SK-N-SH treated with all-trans-retinoic acid at 6 μM for 48 hours (cell line): ENCODE results near the gene ERI3.

ENCODE experiments used
- ATAC-seq: fragments of 200-7000 bp; cut with Tn5 transposase; 3 replicates; pipeline ENCODE4 v1.9.1; 2020; ENCODE audit warnings: mild to moderate bottlenecking, moderate library complexity
- CREB5 ChIP-seq: fragments of 250-450 bp; sonication (Bioruptor Pico); IDR thresholded peaks from 2 replicates; pipeline ENCODE4 v1.5.1; 2020; ENCODE audit warnings: low read depth, mild to moderate bottlenecking, moderate library complexity
- ESRRG ChIP-seq: fragments of 250-450 bp; sonication (Bioruptor Pico); IDR thresholded peaks from 2 replicates; pipeline ENCODE4 v1.6.1; 2021; ENCODE audit warnings: mild to moderate bottlenecking
- OSR1 ChIP-seq: fragments of 250-450 bp; sonication (Bioruptor Pico); IDR thresholded peaks from 2 replicates; pipeline ENCODE4 v1.8.0; 2022; ENCODE audit warnings: moderate library complexity, mild to moderate bottlenecking, inconsistent platforms
- PPARA ChIP-seq: fragments of 250-450 bp; sonication (Bioruptor Pico); IDR thresholded peaks from 2 replicates; pipeline ENCODE4 v1.5.0; 2020; ENCODE audit warnings: mild to moderate bottlenecking, borderline replicate concordance
- SNAI2 ChIP-seq: fragments of 250-450 bp; sonication (Bioruptor Pico); IDR thresholded peaks from 2 replicates; pipeline ENCODE4 v1.5.0; 2020; ENCODE audit warnings: mild to moderate bottlenecking, moderate library complexity
- TCF4 ChIP-seq: fragments of 250-450 bp; sonication (Bioruptor Pico); IDR thresholded peaks from 2 replicates; pipeline ENCODE4 v1.8.0; 2021; ENCODE audit warnings: mild to moderate bottlenecking, moderate library complexity, borderline replicate concordance
- TSHZ2 ChIP-seq: fragments of 250-450 bp; sonication (Bioruptor Pico); IDR thresholded peaks from 2 replicates; pipeline ENCODE4 v1.5.0; 2020; ENCODE audit warnings: mild to moderate bottlenecking, moderate library complexity
- ZC3H10 ChIP-seq: fragments of 250-450 bp; sonication (Bioruptor Pico); IDR thresholded peaks from 2 replicates; pipeline ENCODE4 v1.5.1; 2021; ENCODE audit warnings: mild to moderate bottlenecking, moderate library complexity
- ZFP3 ChIP-seq: fragments of 250-450 bp; sonication (Bioruptor Pico); IDR thresholded peaks from 2 replicates; pipeline ENCODE4 v1.5.0; 2020; ENCODE audit warnings: mild to moderate bottlenecking, moderate library complexity
- ZFP30 ChIP-seq: fragments of 450-650 bp; formaldehyde crosslinking; IDR thresholded peaks from 2 replicates; pipeline ENCODE4 v1.5.0; 2022; ENCODE audit warnings: mild to moderate bottlenecking, moderate library complexity
- ZNF565 ChIP-seq: fragments of 450-650 bp; formaldehyde crosslinking; conservative IDR thresholded peaks from 2 replicates; pipeline ENCODE4 v1.5.0; 2020; ENCODE audit warnings: low read depth, mild to moderate bottlenecking, moderate library complexity
- ZNF70 ChIP-seq: fragments of 450-650 bp; formaldehyde crosslinking; IDR thresholded peaks from 2 replicates; pipeline ENCODE4 v1.5.0; 2020; ENCODE audit warnings: mild to moderate bottlenecking, moderate library complexity
- ZNF8 ChIP-seq: fragments of 450-650 bp; formaldehyde crosslinking; IDR thresholded peaks from 2 replicates; pipeline ENCODE4 v1.5.0; 2020; ENCODE audit warnings: mild to moderate bottlenecking, moderate library complexity
- TF ChIP-seq, protein P1 (sequence below): fragments of 250-450 bp; sonication (Bioruptor Pico); IDR thresholded peaks from 2 replicates; pipeline ENCODE4 v1.8.0; 2020; ENCODE audit warnings: mild to moderate bottlenecking, moderate library complexity, borderline replicate concordance

Gene ERI3

GRCh38 chr1:44243782-44244495 is 111.1 kb downstream of the ERI3 start:
- ATAC-seq, result no peak

GRCh38 chr1:44242746-44243145 is 112.3 kb downstream of the ERI3 start:
- no peak for ATAC-seq
- no peak for TF ChIP-seq ZNF565 (CRISPR knock-in tag)
- no peak for TF ChIP-seq TSHZ2
- TF ChIP-seq ZNF8 (CRISPR knock-in tag), result no peak
- no peak for TF ChIP-seq CREB5 (CRISPR knock-in tag)
- TF ChIP-seq ZC3H10 (CRISPR knock-in tag), result no peak
- TF ChIP-seq ESRRG, result no peak
- TF ChIP-seq PPARA (CRISPR knock-in tag), result no peak

More at GRCh38 chr1:44243782-44244495, 111.1 kb downstream of the ERI3 start:
- TF ChIP-seq, protein P1, sequence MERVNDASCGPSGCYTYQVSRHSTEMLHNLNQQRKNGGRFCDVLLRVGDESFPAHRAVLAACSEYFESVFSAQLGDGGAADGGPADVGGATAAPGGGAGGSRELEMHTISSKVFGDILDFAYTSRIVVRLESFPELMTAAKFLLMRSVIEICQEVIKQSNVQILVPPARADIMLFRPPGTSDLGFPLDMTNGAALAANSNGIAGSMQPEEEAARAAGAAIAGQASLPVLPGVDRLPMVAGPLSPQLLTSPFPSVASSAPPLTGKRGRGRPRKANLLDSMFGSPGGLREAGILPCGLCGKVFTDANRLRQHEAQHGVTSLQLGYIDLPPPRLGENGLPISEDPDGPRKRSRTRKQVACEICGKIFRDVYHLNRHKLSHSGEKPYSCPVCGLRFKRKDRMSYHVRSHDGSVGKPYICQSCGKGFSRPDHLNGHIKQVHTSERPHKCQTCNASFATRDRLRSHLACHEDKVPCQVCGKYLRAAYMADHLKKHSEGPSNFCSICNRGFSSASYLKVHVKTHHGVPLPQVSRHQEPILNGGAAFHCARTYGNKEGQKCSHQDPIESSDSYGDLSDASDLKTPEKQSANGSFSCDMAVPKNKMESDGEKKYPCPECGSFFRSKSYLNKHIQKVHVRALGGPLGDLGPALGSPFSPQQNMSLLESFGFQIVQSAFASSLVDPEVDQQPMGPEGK (CRISPR knock-in tag), result no peak
- TF ChIP-seq TSHZ2, result no peak
- TF ChIP-seq SNAI2 (CRISPR knock-in tag), result no peak
- no peak for TF ChIP-seq ZFP30 (CRISPR knock-in tag)
- no peak for TF ChIP-seq TCF4
- TF ChIP-seq ESRRG, result no peak
- no peak for TF ChIP-seq PPARA (CRISPR knock-in tag)
- no peak for TF ChIP-seq OSR1 (CRISPR knock-in tag)

DNA sequence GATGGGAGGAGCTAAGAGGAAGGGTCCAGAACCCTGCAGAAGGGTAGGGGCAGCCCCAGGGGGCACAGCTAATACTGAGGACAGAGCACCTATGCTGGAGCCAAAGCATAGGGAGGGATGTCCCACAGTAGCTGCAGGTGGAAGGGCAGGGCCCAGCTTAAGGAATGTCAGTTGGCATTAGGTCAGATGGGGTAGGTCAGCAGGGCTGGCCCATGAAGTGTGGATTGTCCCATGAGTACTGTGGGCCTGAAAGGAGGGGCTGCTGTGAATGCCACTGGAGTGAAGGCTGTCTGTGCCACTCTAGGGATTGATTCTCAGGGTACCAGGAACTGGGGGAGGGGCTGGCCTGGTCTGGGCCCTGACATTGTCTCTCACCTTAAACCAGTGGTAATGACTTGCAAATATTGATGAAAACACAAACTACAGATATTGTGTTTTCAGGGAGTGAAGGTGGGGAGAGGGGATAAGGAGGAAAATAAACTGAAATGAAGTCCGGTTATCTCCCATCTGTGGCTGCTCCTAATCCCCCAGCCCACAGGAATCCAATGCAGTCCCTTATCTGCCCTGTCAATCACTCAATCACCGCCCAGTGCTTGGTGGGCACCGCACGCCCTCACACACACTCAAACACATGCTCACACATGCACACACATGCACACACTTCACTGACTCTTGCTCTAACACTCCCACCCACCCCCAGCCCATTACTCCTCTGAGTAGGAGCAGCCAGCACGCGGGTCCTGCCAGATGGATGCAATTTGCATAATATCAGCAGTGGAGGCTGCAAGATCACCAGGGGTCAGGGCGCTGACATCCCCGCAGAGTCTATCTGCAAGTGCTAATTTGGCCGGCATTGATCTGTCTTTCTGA is 114.0 kb downstream of the ERI3 start:
- no peak for ATAC-seq
- TF ChIP-seq ZFP30 (CRISPR knock-in tag) (no peak), TSHZ2 (no peak), OSR1 (CRISPR knock-in tag) (no peak), ZNF70 (CRISPR knock-in tag) (no peak), ZFP3 (CRISPR knock-in tag) (no peak)
- TF ChIP-seq, all 23 proteins: peak for 0
